Kidney (tissue), 14 donors: Measurements from ENCODE around the gene IL32. TPM values are rescaled to one million over a fixed set of nuclear protein-coding genes. Genes with fewer than 3 reads are reported as not detected.

Experiments
- DNase-seq, 5 donors: peaks; one replicate each; pipeline ENCODE4 v3.0.0-alpha.2; 2013 to 2020
- FAIRE-seq: peaks from 2 replicates; lab custom pipeline; 2012; peaks lifted over from hg19 to GRCh38; lab: Jason Lieb, UNC
- H3K27ac ChIP-seq, 2 donors: one replicate each; pipeline ENCODE4 v1.7.0; 2013; ENCODE audit warnings: low read depth in 2 of 2, low read length in 2 of 2, inconsistent platforms in 1 of 2
- H3K27me3 ChIP-seq: one replicate; pipeline ENCODE4 v1.7.1; 2013; ENCODE audit warnings: low read length, inconsistent platforms; ENCODE audit not compliant: control insufficient read depth, insufficient read depth
- H3K36me3 ChIP-seq, 3 donors: one replicate each; pipeline versions ENCODE4 v1.7.0 to v1.7.1; 2013; ENCODE audit warnings: low read length in 3 of 3, control low read depth in 1 of 3, inconsistent platforms in 1 of 3; ENCODE audit not compliant: insufficient read depth in 3 of 3, control insufficient read depth in 2 of 3
- H3K4me1 ChIP-seq, 3 donors: one replicate each; pipeline versions ENCODE4 v1.7.0 to v1.7.1; 2013; ENCODE audit warnings: low read length in 3 of 3, inconsistent platforms in 1 of 3, low read depth in 1 of 3; ENCODE audit not compliant: control insufficient read depth in 2 of 3, insufficient read depth in 2 of 3
- H3K4me3 ChIP-seq, 3 donors: one replicate each; pipeline versions ENCODE4 v1.7.0 to v1.8.1; 2013; ENCODE audit warnings: low read length in 3 of 3, control low read depth in 1 of 3, inconsistent platforms in 1 of 3
- H3K9ac ChIP-seq, 3 donors: one replicate each; pipeline versions ENCODE4 v1.7.0 to v1.7.1; 2013; ENCODE audit warnings: low read length in 3 of 3, control low read depth in 1 of 3, inconsistent platforms in 1 of 3
- H3K9me3 ChIP-seq, 3 donors: one replicate each; pipeline versions ENCODE4 v1.7.0 to v1.7.1; 2013; ENCODE audit warnings: low read length in 3 of 3, control low read depth in 1 of 3, inconsistent platforms in 1 of 3; ENCODE audit not compliant: control insufficient read depth in 2 of 3, insufficient read depth in 1 of 3
- intact Hi-C: fragments of 100-400 bp; cut with DNase I; formaldehyde crosslinking; loops from one replicate; pipeline ENCODE4 v1.11.1; 2022
- polyA plus RNA-seq: library from polyadenylated mRNA; stranded (reverse); fragments of 350-450 nt; fragmentation: Illumina TruSeq; extraction: RNeasy Lipid Tissue Mini Kit (QIAGEN cat#74804); gene quantifications from one replicate; pipeline ENCODE4 v1.2.3, GENCODE V29; 2014; ENCODE audit warnings: low read depth, low replicate concordance; ENCODE audit not compliant: insufficient read depth
- total RNA-seq: library from RNA; stranded (reverse); fragmentation: NEBNext Ultra II Directional; extraction: Animal tissue kit (Norgen Biotek cat#: 25700); gene quantifications from one replicate; pipeline ENCODE4 v1.2.1, GENCODE V29; 2021
- TF ChIP-seq, protein P1 (sequence below): IDR thresholded peaks from 3 replicates; pipeline ENCODE4 v1.5.1; 2012; ENCODE audit warnings: mild to moderate bottlenecking, moderate library complexity, borderline replicate concordance; ENCODE audit not compliant: insufficient read depth; ENCODE audit errors: extremely low read depth
- donor health status: control.
- donor health status: control.
- donor health status: control.
- donor health status: control.
- donor health status: control.
- donor health status: DM: yes; HTN: yes; CAD: no.
- donor health status: Normal renal cell carcinoma (clear cell type).

IL32 gene
- total and polyA plus RNA-seq, 2 donors from 2014 or later = 181 to 495 TPM

DNA sequence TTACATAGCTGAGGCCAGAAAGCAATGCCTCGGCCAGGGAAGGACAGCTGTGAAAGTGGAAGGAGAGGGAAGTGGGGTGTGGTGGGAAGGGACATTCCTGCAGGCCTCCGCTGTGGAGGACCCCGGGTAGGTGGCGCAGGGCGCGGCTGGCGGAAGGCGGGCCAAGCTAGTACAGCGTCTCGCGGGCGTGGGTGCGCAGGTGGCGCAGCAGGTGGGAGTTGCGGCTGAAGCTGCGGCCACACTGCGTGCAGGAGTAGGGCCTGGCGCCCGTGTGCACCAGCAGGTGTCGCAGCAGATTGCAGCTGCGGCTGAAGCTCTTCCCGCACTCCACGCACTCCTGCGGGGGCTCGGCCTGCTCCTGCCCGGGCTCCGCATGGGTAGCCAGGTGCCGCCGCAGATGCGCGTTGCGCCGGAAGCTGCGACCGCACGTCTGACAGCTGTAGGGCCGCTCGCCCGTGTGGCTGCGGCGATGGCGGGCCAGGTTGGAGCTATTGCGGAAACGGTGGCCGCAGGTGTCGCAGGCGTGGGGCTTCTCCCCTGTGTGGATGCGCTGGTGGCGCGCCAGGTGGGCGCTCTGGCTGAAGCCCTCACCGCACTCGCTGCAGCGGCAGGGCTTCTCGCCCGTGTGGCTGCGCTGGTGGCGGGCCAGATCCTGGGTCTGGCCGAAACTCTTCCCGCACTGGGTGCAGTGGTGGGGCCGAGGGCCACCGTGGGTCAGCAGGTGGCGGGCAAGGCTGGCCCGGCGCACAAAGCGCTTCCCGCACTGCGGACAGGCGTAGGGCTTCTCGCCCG is 23.7 kb downstream of the IL32 start:
- Histone ChIP-seq H3K27me3 (no peaks in the 10 kb centered on the region), H3K27ac (no peak overlapping the region), H3K9ac (no peak overlapping the region), H3K9me3 (no peaks in the 10 kb centered on the region), H3K36me3 (no peaks in the 10 kb centered on the region), H3K4me1 (peaks cover 0 to 4% (median 3%) of the 10 kb centered on the region in 3 donors), H3K4me3 (no peak overlapping the region)
- intact Hi-C loops = no loop called here
- FAIRE-seq (no peak), DNase-seq (peak in 1 of 5 donors; percentile 76)
- TF ChIP-seq, protein P1, sequence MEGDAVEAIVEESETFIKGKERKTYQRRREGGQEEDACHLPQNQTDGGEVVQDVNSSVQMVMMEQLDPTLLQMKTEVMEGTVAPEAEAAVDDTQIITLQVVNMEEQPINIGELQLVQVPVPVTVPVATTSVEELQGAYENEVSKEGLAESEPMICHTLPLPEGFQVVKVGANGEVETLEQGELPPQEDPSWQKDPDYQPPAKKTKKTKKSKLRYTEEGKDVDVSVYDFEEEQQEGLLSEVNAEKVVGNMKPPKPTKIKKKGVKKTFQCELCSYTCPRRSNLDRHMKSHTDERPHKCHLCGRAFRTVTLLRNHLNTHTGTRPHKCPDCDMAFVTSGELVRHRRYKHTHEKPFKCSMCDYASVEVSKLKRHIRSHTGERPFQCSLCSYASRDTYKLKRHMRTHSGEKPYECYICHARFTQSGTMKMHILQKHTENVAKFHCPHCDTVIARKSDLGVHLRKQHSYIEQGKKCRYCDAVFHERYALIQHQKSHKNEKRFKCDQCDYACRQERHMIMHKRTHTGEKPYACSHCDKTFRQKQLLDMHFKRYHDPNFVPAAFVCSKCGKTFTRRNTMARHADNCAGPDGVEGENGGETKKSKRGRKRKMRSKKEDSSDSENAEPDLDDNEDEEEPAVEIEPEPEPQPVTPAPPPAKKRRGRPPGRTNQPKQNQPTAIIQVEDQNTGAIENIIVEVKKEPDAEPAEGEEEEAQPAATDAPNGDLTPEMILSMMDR = no peak

- FAIRE-seq (no peak), DNase-seq (peak in 1 of 5 donors; percentile 74)
Measured at GRCh38 chr16:3089717-3090592, 24.5 kb downstream of the IL32 start.

GRCh38 chr16:3091551-3091950 is 26.1 kb downstream of the IL32 start:
- no peaks in the 10 kb centered on the region for H3K27me3 ChIP-seq
- intact Hi-C loops = no loop called here

More at GRCh38 chr16:3089717-3090592, 24.5 kb downstream of the IL32 start:
- intact Hi-C loops = no loop called here
- Histone ChIP-seq H3K27me3 (no peaks in the 10 kb centered on the region), H3K27ac (no peak overlapping the region), H3K9me3 (no peaks in the 10 kb centered on the region), H3K4me1 (peaks cover 0 to 4% (median 3%) of the 10 kb centered on the region in 3 donors), H3K36me3 (no peaks in the 10 kb centered on the region), H3K4me3 (no peak overlapping the region), H3K9ac (no peak overlapping the region)
- TF ChIP-seq, protein P1 = no peak

More at GRCh38 chr16:3091551-3091950, 26.1 kb downstream of the IL32 start:
- Histone ChIP-seq H3K27ac (no peak overlapping the region), H3K36me3 (no peaks in the 10 kb centered on the region), H3K9ac (no peak overlapping the region), H3K4me1 (peaks cover 0 to 4% (median 3%) of the 10 kb centered on the region in 3 donors), H3K4me3 (no peak overlapping the region), H3K9me3 (no peaks in the 10 kb centered on the region)
- TF ChIP-seq, protein P1 = no peak
- FAIRE-seq (no peak), DNase-seq (peak in 1 of 5 donors; percentile 11)
